ENCODE measurements around the gene GID8. TPM values are rescaled to one million over a fixed set of nuclear protein-coding genes. Genes with fewer than 3 reads are reported as not detected.
A peak's percentile ranks its signal among the peaks of the same experiment; 100 is the strongest.
"Not testable (repeated sequence)": the region's sequence is repeated elsewhere in the genome, so short reads cannot be mapped to it uniquely, and the experiment has no call there.

The GID8 gene
- total and polyA plus RNA-seq, 2 donors (not counting 1 experiment from before 2014, with no cell fraction given) = 12.4 to 47.4 TPM

GRCh38 chr20:62923059-62923668 lies 14.8 kb upstream of the GID8 start:
- H3K4me3 Mint-ChIP-seq = peak overlapping the region; percentile 69
- ChIA-PET CTCF (interaction anchor here (1.1 kb wide), 1 partner anchor 86 kb away, joined by 3 read pairs; no protein-coding TSS in a partner anchor), POLR2A (interaction anchor here (1.3 kb wide), 1 partner anchor 14 kb away, joined by 5 read pairs; the partner anchor contains the start of gene GID8)
- Histone ChIP-seq H3K79me2 (ENCODE audit: control insufficient read depth, insufficient read depth, low read length) (peaks cover 97% of the 10 kb centered on the region), H3K4me2 (replicated peaks; ENCODE audit: low read depth, low read length, poor library complexity, severe bottlenecking) (peak overlapping the region; percentile 93), H4K20me1 (ENCODE audit: control insufficient read depth, insufficient read depth, low read length, poor library complexity, severe bottlenecking) (peaks cover 87% of the 10 kb centered on the region), H3K27ac (ENCODE audit: low read length in 2 of 2) (peak overlapping the region in 1 of 2 donors; percentile 35), H3K4me1 (ENCODE audit: control insufficient read depth in 2 of 2, insufficient read depth in 2 of 2, low read length in 2 of 2) (peaks cover 76 to 82% of the 10 kb centered on the region in 2 donors)
- peaks cover 80% of the 10 kb centered on the region for H3K4me1 Mint-ChIP-seq
- H3K9ac ChIP-seq (ENCODE audit: low read length); H2AFZ ChIP-seq (ENCODE audit: insufficient read depth, low read depth, low read length, poor library complexity, severe bottlenecking); DNase-seq; H3K27me3 Mint-ChIP-seq; H3K9me3 Mint-ChIP-seq (ENCODE audit: insufficient read depth); H3K4me3 ChIP-seq (ENCODE audit: control extremely low read depth in 1 of 5, extremely low read depth in 1 of 5, insufficient read depth in 1 of 5, low read depth in 2 of 5, low read length in 4 of 5); H3K9me3 ChIP-seq (ENCODE audit: control extremely low read depth in 1 of 3, control insufficient read depth in 2 of 3, insufficient read depth in 1 of 3, low read length in 2 of 3); intact Hi-C loops (cut with micrococcal nuclease); H3K36me3 ChIP-seq (replicated peaks in 1 of 2; ENCODE audit: control extremely low read depth in 1 of 2, control insufficient read depth in 1 of 2, extremely low read depth in 1 of 2, insufficient read depth in 2 of 2, low read length in 1 of 2); H3K27me3 ChIP-seq (replicated peaks in 1 of 4; ENCODE audit: control extremely low read depth in 1 of 4, control insufficient read depth in 3 of 4, insufficient read depth in 4 of 4, low read length in 3 of 4); ATAC-seq (ENCODE audit: low read depth): not testable (repeated sequence)
- peak overlapping the region; percentile 15 for H3K27ac Mint-ChIP-seq
- WGBS (ENCODE audit: insufficient coverage) = 89% methylated on average over 7 of the region's 17 CpGs

- peaks cover 97% of the 10 kb centered on the region for H3K79me2 ChIP-seq (ENCODE audit: control insufficient read depth, insufficient read depth, low read length)
- H2AFZ ChIP-seq (ENCODE audit: insufficient read depth, low read depth, low read length, poor library complexity, severe bottlenecking) = no peak overlapping the region
- ChIA-PET POLR2A (interaction anchor here (1.3 kb wide), 1 partner anchor 14 kb away, joined by 5 read pairs; the partner anchor contains the start of gene GID8), CTCF (no interaction called here)
- intact Hi-C loops (cut with micrococcal nuclease) = no loop called here
- peaks cover 80% of the 10 kb centered on the region for H4K20me1 ChIP-seq (ENCODE audit: control insufficient read depth, insufficient read depth, low read length, poor library complexity, severe bottlenecking)
- Mint-ChIP-seq H3K27me3 (no peaks in the 10 kb centered on the region), H3K4me1 (peaks cover 80% of the 10 kb centered on the region), H3K4me3 (peak overlapping the region; percentile 88), H3K27ac (peak overlapping the region; percentile 94), H3K9me3 (ENCODE audit: insufficient read depth) (no peaks in the 10 kb centered on the region)
- H3K9ac ChIP-seq (ENCODE audit: low read length) = peak overlapping the region; percentile 95
- H3K4me3 ChIP-seq (ENCODE audit: control extremely low read depth in 1 of 5, extremely low read depth in 1 of 5, insufficient read depth in 1 of 5, low read depth in 2 of 5, low read length in 4 of 5) = no peak overlapping the region
- peak overlapping the region; percentile 93 for H3K4me2 ChIP-seq (replicated peaks; ENCODE audit: low read depth, low read length, poor library complexity, severe bottlenecking)
- TF ChIP-seq CTCF (IDR thresholded peaks at IDR 0.05) (no peak), EZH2 (IDR thresholded peaks at IDR 0.05; ENCODE audit: borderline replicate concordance, insufficient read depth, low read depth, low read length, poor library complexity, severe bottlenecking) (no peak)
- no peak for ATAC-seq (ENCODE audit: low read depth)
- no peak for DNase-seq
- peak overlapping the region in 1 of 2 donors; percentile 92 for H3K27ac ChIP-seq (ENCODE audit: low read length in 2 of 2)
- H3K4me1 ChIP-seq (ENCODE audit: control insufficient read depth in 2 of 2, insufficient read depth in 2 of 2, low read length in 2 of 2) = peaks cover 74 to 82% of the 10 kb centered on the region in 2 donors
- 83% methylated on average over 1 of the region's 7 CpGs for WGBS (ENCODE audit: insufficient coverage)
- no peaks in the 10 kb centered on the region for H3K27me3 ChIP-seq (replicated peaks in 1 of 4; ENCODE audit: control extremely low read depth in 1 of 4, control insufficient read depth in 3 of 4, insufficient read depth in 4 of 4, low read length in 3 of 4)
- H3K9me3 ChIP-seq (ENCODE audit: control extremely low read depth in 1 of 3, control insufficient read depth in 2 of 3, insufficient read depth in 1 of 3, low read length in 2 of 3) = no peaks in the 10 kb centered on the region
- H3K36me3 ChIP-seq (replicated peaks in 1 of 2; ENCODE audit: control extremely low read depth in 1 of 2, control insufficient read depth in 1 of 2, extremely low read depth in 1 of 2, insufficient read depth in 2 of 2, low read length in 1 of 2) = no peaks in the 10 kb centered on the region
Observed at GRCh38 chr20:62923669-62924441, 14.1 kb upstream of the GID8 start.
